Ovary (tissue), 9 donors: Measurements from ENCODE around the gene TMCO4. TPM values are rescaled to one million over a fixed set of nuclear protein-coding genes. Genes with fewer than 3 reads are reported as not detected.

ENCODE experiments used
- DNase-seq, 5 donors: peaks; one replicate each; pipeline ENCODE4 v3.0.0-alpha.2; 2019 to 2020
- H3K27ac ChIP-seq, 2 donors: fragments of 200-600 bp; one replicate each; pipeline versions ENCODE4 v1.5.1 to v1.8.0; 2019 to 2022
- H3K27me3 ChIP-seq: fragments of 200-600 bp; one replicate; pipeline ENCODE4 v1.8.0; 2022
- H3K36me3 ChIP-seq: fragments of 200-600 bp; sonication (generic); one replicate; pipeline ENCODE4 v1.5.1; 2019
- H3K4me1 ChIP-seq: one replicate; pipeline ENCODE4 v1.8.1; 2013; ENCODE audit warnings: mild to moderate bottlenecking, moderate library complexity; ENCODE audit not compliant: insufficient read depth
- H3K4me3 ChIP-seq: fragments of 200-600 bp; sonication (generic); one replicate; pipeline ENCODE4 v1.5.1; 2017
- H3K9me3 ChIP-seq, 2 donors: fragments of 200-600 bp in 1 of 2; sonication (generic) in 1 of 2; one replicate each; pipeline versions ENCODE4 v1.5.1 to v1.8.1; 2013 to 2019; ENCODE audit warnings: mild to moderate bottlenecking in 1 of 2, moderate library complexity in 1 of 2
- EP300 ChIP-seq: sonication (generic); formaldehyde crosslinking; IDR thresholded peaks from one replicate; pipeline ENCODE4 v1.6.1; 2017; ENCODE audit warnings: antibody characterized with exemption
- POLR2A ChIP-seq: fragments of 450-650 bp; IDR thresholded peaks from one replicate; pipeline ENCODE4 v1.6.1; 2017; ENCODE audit warnings: antibody characterized with exemption, mild to moderate bottlenecking, moderate library complexity
- WGBS, 3 donors: extraction: QIAGEN DNeasy Blood & Tissue Kit in 1 of 3; methylation state at CpG; one replicate each; pipeline versions ENCODE4 v1.1.5 to v1.1.7; 2013 to 2017; 5-methylcytosine and 5-hydroxymethylcytosine counted together
- intact Hi-C, 4 donors: fragments of 100-400 bp; cut with DNase I; formaldehyde crosslinking; loops; one replicate each; pipeline versions ENCODE4 v1.11.0 to v1.15.1; 2022 to 2023
- polyA plus RNA-seq, 2 donors: library from polyadenylated mRNA; stranded (reverse); fragments of 200-250 nt in 1 of 2; fragments of 350-450 nt in 1 of 2; fragmentation: Illumina TruSeq in 1 of 2; extraction: RNeasy Lipid Tissue Mini Kit (QIAGEN cat#74804) in 1 of 2; gene quantifications; one replicate each; pipeline ENCODE4 v1.2.3, GENCODE V29; 2013 to 2014
- total RNA-seq, 7 donors: library from RNA; depleted of rRNA in 2 of 7; stranded (reverse); fragments of >200 nt in 2 of 7; fragmentation: NEBNext Ultra II Directional in 3 of 7; extraction: Animal tissue kit (Norgen Biotek cat#: 25700) in 3 of 7; gene quantifications; one replicate each; pipeline versions ENCODE4 v1.1.0 to v1.2.4, GENCODE V29; 2016 to 2023
- TF ChIP-seq, protein P1 (sequence below), 3 donors: fragments of 450-650 bp in 2 of 3; fragments of 200-600 bp in 1 of 3; IDR thresholded peaks; one replicate each; pipeline versions ENCODE4 v1.5.1 to v1.8.0; 2016 to 2022; ENCODE audit warnings: antibody characterized with exemption in 3 of 3, mild to moderate bottlenecking in 1 of 3
- donor health status: DM: no; HTN: no; CAD: no; lungs with moderate emphysema.
- donor health status: DM: no; HTN: no; CAD: no.
- donor health status: Bipolar disorder and iron deficiency.
- donor health status: DM: yes; HTN: yes; CAD: no.
- donor health status: DM: no; HTN: no; CAD: no.
- donor health status: DM: yes; HTN: yes; CAD: no.

The TMCO4 gene
- total and polyA plus RNA-seq, 9 donors = 14.2 to 26.0 (median 21.4) TPM

DNA sequence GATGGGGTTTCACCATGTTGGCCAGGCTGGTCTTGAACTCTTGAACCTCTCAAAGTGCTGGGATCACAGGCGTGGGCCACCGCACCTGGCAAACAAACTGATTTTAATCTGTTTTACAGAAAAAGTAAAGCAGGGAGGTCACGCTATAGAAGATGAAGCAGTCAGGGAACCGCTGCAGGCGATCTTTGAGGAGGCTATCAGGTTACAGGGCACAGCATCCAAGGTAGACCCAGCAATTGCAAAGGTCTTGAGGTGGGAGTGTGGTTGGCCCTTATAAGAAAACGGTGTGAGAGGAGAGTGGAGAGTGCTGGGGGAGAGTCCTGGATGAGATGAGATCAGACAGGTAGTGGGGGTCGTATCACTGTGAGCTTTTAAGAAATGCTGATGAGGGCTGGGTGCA lies 2.6 kb upstream of the TMCO4 start:
- H3K4me1 ChIP-seq = peaks cover 2% of the 10 kb centered on the region
- DNase-seq = no peak
- H3K27me3 ChIP-seq = no peaks in the 10 kb centered on the region
- intact Hi-C loops = no loop called here
- H3K36me3 ChIP-seq = no peaks in the 10 kb centered on the region
- no peaks in the 10 kb centered on the region for H3K9me3 ChIP-seq
- no peak overlapping the region for H3K4me3 ChIP-seq
- H3K27ac ChIP-seq = no peak overlapping the region
- no peak for TF ChIP-seq POLR2A
- no peak for TF ChIP-seq EP300
- TF ChIP-seq, protein P1, sequence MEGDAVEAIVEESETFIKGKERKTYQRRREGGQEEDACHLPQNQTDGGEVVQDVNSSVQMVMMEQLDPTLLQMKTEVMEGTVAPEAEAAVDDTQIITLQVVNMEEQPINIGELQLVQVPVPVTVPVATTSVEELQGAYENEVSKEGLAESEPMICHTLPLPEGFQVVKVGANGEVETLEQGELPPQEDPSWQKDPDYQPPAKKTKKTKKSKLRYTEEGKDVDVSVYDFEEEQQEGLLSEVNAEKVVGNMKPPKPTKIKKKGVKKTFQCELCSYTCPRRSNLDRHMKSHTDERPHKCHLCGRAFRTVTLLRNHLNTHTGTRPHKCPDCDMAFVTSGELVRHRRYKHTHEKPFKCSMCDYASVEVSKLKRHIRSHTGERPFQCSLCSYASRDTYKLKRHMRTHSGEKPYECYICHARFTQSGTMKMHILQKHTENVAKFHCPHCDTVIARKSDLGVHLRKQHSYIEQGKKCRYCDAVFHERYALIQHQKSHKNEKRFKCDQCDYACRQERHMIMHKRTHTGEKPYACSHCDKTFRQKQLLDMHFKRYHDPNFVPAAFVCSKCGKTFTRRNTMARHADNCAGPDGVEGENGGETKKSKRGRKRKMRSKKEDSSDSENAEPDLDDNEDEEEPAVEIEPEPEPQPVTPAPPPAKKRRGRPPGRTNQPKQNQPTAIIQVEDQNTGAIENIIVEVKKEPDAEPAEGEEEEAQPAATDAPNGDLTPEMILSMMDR (IDR thresholded peaks at IDR 0.05) = no peak
- WGBS, 3 donors = 70 to 76% (median 71%) methylated on average over 7 of the region's 7 CpGs

- intact Hi-C loops = no loop called here
- TF ChIP-seq, protein P1 (IDR thresholded peaks at IDR 0.05) = no peak
- TF ChIP-seq POLR2A = no peak
- no peak for TF ChIP-seq EP300
- no peaks in the 10 kb centered on the region for H3K27me3 ChIP-seq
- peak overlapping the region; percentile 72 for H3K4me3 ChIP-seq
- no peaks in the 10 kb centered on the region for H3K9me3 ChIP-seq
- peak in 4 of 5 donors; percentile 39 to 66 (median 50) for DNase-seq
- peak overlapping the region; percentile 69 to 76 for H3K27ac ChIP-seq
- no peaks in the 10 kb centered on the region for H3K36me3 ChIP-seq
- WGBS, 3 donors = 18 to 29% (median 24%) methylated on average over 23 to 33 of the region's 33 CpGs
- H3K4me1 ChIP-seq = peaks cover 2% of the 10 kb centered on the region
Observed at GRCh38 chr1:19800076-19800804, 524 bp upstream of the TMCO4 start.

DNA sequence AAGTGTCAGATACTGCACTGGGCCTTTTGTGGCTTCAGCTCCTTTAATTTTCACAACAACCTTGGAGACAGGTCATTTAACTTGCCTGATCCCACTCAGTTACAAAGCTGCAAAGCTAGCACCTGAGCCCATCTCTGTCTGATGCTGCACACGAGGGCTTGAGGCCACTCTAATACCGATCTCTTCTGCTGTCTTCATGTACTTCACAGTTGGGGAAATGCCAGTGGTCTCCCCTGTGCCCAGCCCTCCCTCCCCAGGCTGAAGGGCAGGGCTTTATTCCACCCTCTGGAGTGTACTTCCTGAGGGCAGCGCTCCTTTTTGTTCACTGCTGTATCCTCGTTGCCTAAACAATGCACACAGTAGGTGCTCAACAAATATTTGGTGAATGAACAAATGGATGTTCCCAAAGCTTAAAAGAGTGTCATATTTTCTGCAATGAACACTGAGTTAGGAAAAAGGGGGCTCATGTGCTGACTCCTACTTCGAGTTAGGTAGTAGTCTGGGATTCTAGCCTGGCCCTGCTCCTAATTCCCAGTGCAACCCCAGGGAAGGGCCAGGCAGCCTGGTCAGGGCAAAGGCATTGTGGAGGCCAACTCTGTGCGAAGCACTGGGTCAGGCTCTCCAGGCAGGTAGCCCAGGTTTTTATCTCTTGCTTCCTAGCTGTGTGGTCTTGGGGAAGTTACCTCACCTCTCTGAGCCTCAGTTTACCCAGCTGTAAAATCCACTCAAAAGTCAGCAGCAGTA lies 1.1 kb downstream of the TMCO4 start:
- H3K9me3 ChIP-seq = no peaks in the 10 kb centered on the region
- 72 to 78% (median 77%) methylated on average over 6 of the region's 6 CpGs for WGBS, 3 donors
- no peaks in the 10 kb centered on the region for H3K27me3 ChIP-seq
- no peak for TF ChIP-seq POLR2A
- TF ChIP-seq EP300 = no peak
- TF ChIP-seq, protein P1 (IDR thresholded peaks at IDR 0.05) = no peak
- intact Hi-C loops = loop anchor here in 1 of 4 donors (5.0 kb wide), 1 partner anchor 84 kb away; the partner anchor contains the start of gene OTUD3
- H3K4me1 ChIP-seq = peaks cover 2% of the 10 kb centered on the region
- peak overlapping the region; percentile 72 for H3K4me3 ChIP-seq
- no peaks in the 10 kb centered on the region for H3K36me3 ChIP-seq
- peak overlapping the region; percentile 7 to 76 for H3K27ac ChIP-seq
- DNase-seq = no peak

DNA sequence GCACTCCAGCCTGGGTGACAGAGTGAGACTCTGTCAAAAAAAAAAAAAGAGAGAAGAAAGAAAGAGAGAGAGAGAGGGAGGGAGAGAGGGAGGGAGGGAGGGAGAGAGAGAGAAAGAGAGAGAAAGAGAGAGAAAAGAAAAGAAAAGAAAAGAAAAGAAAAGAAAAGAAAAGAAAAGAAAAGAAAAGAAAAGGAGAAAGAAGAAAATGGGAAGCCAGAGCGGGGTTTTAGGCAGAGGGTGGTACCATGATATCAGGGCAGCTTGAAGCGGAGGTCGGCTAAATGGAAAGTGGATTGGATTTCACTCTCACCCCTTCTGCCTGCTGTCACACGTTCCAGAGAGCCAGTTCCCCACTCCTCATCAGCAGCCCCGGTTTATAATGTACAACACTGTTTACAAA lies 1.9 kb downstream of the TMCO4 start:
- Histone ChIP-seq H3K27me3 (no peaks in the 10 kb centered on the region), H3K27ac (peak overlapping the region in 1 of 2 donors; percentile 7), H3K4me1 (peaks cover 2% of the 10 kb centered on the region), H3K4me3 (no peak overlapping the region), H3K9me3 (no peaks in the 10 kb centered on the region), H3K36me3 (no peaks in the 10 kb centered on the region)
- no peak for DNase-seq
- intact Hi-C loops = loop anchor here in 1 of 4 donors (5.0 kb wide), 1 partner anchor 84 kb away; the partner anchor contains the start of gene OTUD3
- TF ChIP-seq POLR2A (no peak), EP300 (no peak)
- TF ChIP-seq, protein P1 (IDR thresholded peaks at IDR 0.05) = no peak
- 62 to 74% (median 63%) methylated on average over 5 of the region's 5 CpGs for WGBS, 3 donors
